ENCODE measurements around the gene RNF7. TPM values are rescaled to one million over a fixed set of nuclear protein-coding genes. Genes with fewer than 3 reads are reported as not detected.
"Not testable (repeated sequence)": the region's sequence is repeated elsewhere in the genome, so short reads cannot be mapped to it uniquely, and the experiment has no call there.

RNF7 gene
- total and polyA plus RNA-seq, 2 of the 4 experiments (the other 2 are of a cell fraction): 98.7 to 149 TPM

DNA sequence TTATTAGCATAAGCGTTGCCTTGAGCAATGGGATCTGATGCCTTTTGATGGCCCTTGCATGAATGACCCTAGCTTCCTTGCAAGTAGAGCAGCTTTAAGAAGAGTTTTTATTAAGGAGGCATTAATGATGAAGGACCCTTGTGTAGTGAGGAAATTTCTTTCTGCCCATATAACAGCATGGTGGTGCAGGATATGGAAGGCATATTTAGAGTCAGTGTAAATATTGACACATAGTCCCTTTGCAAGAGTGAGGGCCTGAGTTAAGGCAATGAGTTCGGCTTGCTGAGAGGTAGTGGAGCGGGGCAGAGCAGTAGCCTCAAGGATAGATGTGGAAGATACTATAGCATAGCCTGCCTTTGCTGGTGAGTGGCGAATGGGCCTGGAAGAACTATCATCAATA, 45.1 kb upstream of the RNF7 start:
- not testable (repeated sequence) for H3K18ac ChIP-seq (ENCODE audit: low read depth, low read length)

More for the DNA sequence above, 45.1 kb upstream of the RNF7 start:
- H2BK15ac ChIP-seq (ENCODE audit: low read depth, low read length); H3K27me3 ChIP-seq (ENCODE audit: control insufficient read depth, insufficient read depth, low read length); H3K56ac ChIP-seq (ENCODE audit: extremely low read depth, insufficient read depth, low read length); H3K9ac ChIP-seq (ENCODE audit: low read depth, low read length); H3K79me1 ChIP-seq (ENCODE audit: low read depth in 1 of 2, low read length in 2 of 2); H3K4ac ChIP-seq (ENCODE audit: low read depth, low read length); H2BK5ac ChIP-seq (ENCODE audit: low read depth, low read length, poor library complexity, severe bottlenecking); DNase-seq; H2AK5ac ChIP-seq (ENCODE audit: low read depth, low read length); intact Hi-C loops (cut with micrococcal nuclease); H3K14ac ChIP-seq (replicated peaks; ENCODE audit: low read depth, low read length); H3K23ac ChIP-seq (ENCODE audit: low read depth, low read length); POLR2A ChIA-PET (ENCODE audit: unreplicated experiment); H3K4me2 ChIP-seq (ENCODE audit: low read depth, low read length); H2BK120ac ChIP-seq (ENCODE audit: low read depth, low read length); CTCF ChIA-PET; in situ Hi-C loops (cut with MboI; ENCODE audit: low sequenced_read_pairs); H3K4me1 ChIP-seq (ENCODE audit: control insufficient read depth, insufficient read depth, low read length); ATAC-seq (ENCODE audit: low read depth); H2AFZ ChIP-seq (replicated peaks; ENCODE audit: low read length, poor library complexity); H3K36me3 ChIP-seq (ENCODE audit: control insufficient read depth, insufficient read depth, low read length); H3K4me3 ChIP-seq (ENCODE audit: insufficient read depth, low read depth, low read length); H4K5ac ChIP-seq (ENCODE audit: low read depth, low read length); H4K8ac ChIP-seq (ENCODE audit: low read depth in 2 of 2, low read length in 2 of 2); H2BK20ac ChIP-seq (ENCODE audit: low read depth, low read length); BruUV-seq (replicated peaks); H4K91ac ChIP-seq (ENCODE audit: insufficient read depth, low read depth, low read length); H4K20me1 ChIP-seq (ENCODE audit: insufficient read depth, low read length); dilution Hi-C loops (cut with HindIII; ENCODE audit: low sequenced_read_pairs, unreplicated experiment); H3K27ac ChIP-seq (ENCODE audit: insufficient read depth, low read length); H2AK9ac ChIP-seq (replicated peaks; ENCODE audit: low read depth, low read length, poor library complexity); H3K9me3 ChIP-seq (ENCODE audit: control insufficient read depth, insufficient read depth, low read length); H3K9me1 ChIP-seq (ENCODE audit: insufficient read depth, low read length): not testable (repeated sequence)
- 100% methylated on average over 2 of the region's 4 CpGs; no CpG with 5 or more reads in 1 of the 2 experiments for WGBS, 2 experiments (ENCODE audit: extremely low coverage in 2 of 2, insufficient read length in 1 of 2)

Data from IMR-90 (cell line).